Left renal pelvis (tissue), 4 donors: ENCODE results near the gene ZFAND2B. TPM values are rescaled to one million over a fixed set of nuclear protein-coding genes. Genes with fewer than 3 reads are reported as not detected.
"Not testable (repeated sequence)": the region's sequence is repeated elsewhere in the genome, so short reads cannot be mapped to it uniquely, and the experiment has no call there.

Source experiments
- DNase-seq, 4 donors: peaks; one replicate each; pipeline ENCODE4 v3.0.0-alpha.2; 2013; ENCODE audit warnings: low read depth in 4 of 4, low spot score in 3 of 4
- polyA plus RNA-seq, 4 donors: library from polyadenylated mRNA; unstranded; fragments of 120-200 nt; gene quantifications; one replicate each; pipeline ENCODE4 v1.2.1, GENCODE V29; 2013; ENCODE audit not compliant: insufficient read length in 4 of 4

The ZFAND2B gene
- polyA plus RNA-seq, 4 donors = 25.0 to 49.3 (median 35.7) TPM

GRCh38 chr2:219249203-219249980 is 42.8 kb downstream of the ZFAND2B start:
- DNase-seq = no peak

- DNase-seq = no peak
Measured at GRCh38 chr2:219250049-219250781, 43.6 kb downstream of the ZFAND2B start.

GRCh38 chr2:219251656-219252055 is 45.1 kb downstream of the ZFAND2B start:
- no peak for DNase-seq

DNA sequence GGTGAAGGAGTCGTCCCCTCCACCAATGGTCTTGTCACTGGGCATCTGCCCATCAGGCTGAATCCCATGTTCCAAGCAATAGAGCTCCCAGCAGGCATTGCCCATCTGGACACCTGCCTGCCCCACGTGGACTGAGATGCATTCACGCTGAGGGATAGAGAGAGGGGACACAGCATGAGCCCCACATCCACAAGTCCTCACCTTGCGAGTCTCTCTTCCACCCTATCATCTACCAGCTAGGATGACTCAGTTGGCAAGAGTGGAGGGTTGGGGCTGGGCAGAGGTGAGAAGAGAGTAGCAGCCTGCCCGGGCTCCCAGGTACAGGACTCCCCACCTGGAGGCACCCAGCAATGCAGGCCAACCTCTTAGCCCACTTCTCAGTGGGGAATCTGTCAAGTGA is 45.5 kb downstream of the ZFAND2B start:
- DNase-seq = no peak

DNA sequence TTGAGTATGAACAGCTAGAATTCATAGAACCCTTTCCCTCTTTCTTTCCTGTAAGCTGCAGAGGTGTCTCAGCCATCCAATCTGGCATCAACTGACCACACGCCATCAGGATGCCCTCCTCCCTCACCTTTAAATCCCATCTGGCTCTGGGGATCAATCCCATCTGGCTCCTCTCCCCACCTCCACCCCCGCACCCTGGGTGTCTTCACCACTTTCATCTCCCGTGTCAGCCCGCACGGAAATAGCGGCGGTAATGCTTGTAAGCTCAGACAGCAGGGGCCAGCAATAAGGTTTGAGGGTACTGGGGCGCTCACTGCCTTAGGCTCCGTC is 46.0 kb downstream of the ZFAND2B start:
- no peak for DNase-seq

DNA sequence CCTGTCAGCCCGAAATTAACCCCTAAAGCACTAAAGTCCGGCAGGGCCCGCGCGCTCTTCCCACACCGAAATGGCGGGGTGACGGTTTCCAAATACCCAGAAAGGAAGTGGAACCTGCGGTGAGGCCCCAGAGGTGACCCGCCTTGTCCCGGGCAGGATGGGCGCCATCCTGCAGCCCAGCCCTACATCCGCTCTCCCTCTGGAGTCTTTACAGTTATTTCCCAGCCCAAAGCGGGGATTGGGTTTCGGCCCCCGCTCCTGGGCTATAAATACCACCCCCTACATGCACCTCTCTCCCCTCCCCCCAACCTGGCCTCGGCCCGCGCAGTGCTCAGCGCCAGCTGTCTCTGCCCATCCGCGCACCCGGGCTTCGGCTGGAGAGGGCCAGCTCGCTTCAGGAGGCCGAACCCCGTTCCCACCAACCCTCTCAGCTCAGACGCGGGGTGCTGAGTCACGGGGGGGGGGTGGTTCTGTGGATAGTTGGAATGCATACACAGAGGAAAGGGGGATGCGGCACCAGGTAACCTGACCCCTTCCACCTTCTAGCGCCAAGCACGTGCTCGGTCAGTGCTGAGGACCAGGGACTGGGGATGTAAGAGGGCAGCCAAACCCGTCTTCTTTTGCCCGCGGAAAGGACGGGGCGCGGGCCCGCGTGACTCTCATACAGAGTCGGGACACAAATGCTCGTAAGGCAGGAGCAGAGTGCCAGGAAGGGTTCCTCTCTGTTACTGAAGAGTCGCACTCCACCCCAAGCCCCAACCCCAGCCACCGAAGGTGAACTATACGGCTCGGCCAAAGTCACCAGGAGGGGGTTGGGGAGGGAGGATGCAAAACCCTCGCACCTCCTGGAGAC is 46.5 kb downstream of the ZFAND2B start, which contains the start of gene TUBA4B:
TSS of gene TUBA4B (plus strand) at position 344 of the 853 bp plus-strand sequence. CDS start at position 509, 165 bp downstream.
- no peak for DNase-seq

DNA sequence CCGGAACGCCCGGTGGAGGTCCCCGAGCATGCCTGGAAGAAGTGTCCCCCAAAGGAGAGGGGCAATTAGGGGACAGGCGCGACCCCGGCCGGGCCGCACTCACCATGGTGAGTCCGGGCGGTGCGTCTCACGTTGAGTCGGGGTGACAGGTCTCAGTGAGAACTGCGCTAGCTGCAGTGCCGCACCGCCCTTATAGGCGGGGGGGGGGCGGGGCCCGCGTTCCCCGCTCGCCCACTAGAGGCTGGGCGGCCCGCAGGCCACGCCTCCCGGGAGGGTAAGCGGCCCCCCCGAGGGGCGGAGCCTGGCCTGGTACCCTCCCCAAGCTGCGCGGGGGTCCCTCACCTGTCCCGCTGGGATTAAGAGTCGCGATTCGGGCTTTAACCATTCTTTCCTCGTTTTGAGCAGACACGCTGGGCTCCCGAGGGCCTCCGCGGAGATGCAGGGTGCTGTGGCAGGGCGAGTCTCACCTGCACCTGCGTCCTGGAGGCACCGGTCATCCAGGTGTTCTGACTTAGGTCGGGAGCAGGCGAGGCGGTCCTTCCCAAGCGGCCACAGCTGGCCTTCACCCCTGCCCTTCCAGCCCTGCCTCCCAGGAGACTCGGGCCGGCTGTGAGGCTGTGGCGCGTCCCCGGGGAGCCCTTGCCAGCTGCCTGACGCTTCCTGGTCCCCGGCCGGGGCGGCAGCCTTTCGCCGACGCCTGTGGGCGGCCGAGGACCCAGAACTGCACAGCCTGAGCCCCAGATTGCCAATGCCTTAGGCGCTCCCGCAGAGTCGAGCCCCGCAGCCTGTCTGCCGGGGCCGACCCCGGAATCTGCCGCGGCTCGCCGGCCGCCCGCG is 47.4 kb downstream of the ZFAND2B start, which contains the start of gene TUBA4A:
TSS of gene TUBA4A (minus strand) at position 166 of the 837 bp plus-strand sequence. CDS start at position 106, 60 bp downstream.
- no peak for DNase-seq

DNA sequence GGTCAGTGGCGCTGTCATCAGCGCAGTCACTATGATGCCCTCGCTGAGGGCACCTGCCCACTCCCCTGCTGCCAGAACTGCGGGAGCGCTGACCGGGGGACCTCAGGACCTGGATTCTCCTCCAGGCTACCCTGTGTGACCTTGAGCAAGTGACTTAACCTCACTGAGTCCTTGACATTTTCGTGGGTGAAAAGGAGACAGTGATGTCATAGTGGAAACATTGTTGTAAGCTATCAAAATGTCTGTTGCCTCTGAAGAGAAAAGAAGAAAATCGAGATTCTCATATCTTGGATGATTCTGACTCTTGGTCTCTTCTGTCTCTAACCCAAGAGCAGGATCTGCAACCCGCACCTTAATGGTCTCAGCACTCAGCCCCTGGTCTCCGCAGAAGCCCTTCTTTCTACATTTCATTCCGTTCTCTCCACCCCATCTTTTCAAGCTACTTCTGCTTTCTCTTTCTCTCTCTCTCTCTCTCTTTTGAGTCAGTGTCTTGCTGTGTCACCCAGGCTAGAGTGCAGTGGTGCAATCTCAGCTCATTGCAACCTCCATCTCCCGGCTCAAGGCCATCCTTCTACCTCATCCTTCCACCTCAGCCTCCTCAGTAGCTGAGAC is 48.1 kb downstream of the ZFAND2B start:
- DNase-seq = no peak

- not testable (repeated sequence) for DNase-seq
Measured at GRCh38 chr2:219258942-219259341, 52.4 kb downstream of the ZFAND2B start.

Other genes with a start within 250 kb of the ZFAND2B start
- gene CDK5R2, start 247.1 kb upstream of the ZFAND2B start, polyA plus RNA-seq = under 1 TPM in 3 of 4 donors, not detected in 1; 0.08 to 0.14 (median 0.14) TPM
- under 1 TPM in 3 of 4 donors, not detected in 1; 0.11 to 0.46 (median 0.11) TPM for gene FEV, start 221.6 kb upstream of the ZFAND2B start, polyA plus RNA-seq
- gene CRYBA2, start 213.4 kb upstream of the ZFAND2B start, polyA plus RNA-seq = not detected
- gene CFAP65, start 165.3 kb upstream of the ZFAND2B start, polyA plus RNA-seq = under 1 TPM; 0.20 to 0.43 (median 0.27) TPM
- gene IHH, start 145.9 kb upstream of the ZFAND2B start, polyA plus RNA-seq = 1 to 10 TPM in 2 of 4 donors, under 1 TPM in 2; 0.12 to 2.5 (median 1.2) TPM
- gene NHEJ1, start 46.0 kb upstream of the ZFAND2B start, polyA plus RNA-seq = 10 to 100 TPM; 14.8 to 21.3 (median 18.7) TPM
- 10 to 100 TPM in 3 of 4 donors, 1 to 10 TPM in 1; 1.2 to 24.8 (median 16.7) TPM for gene SLC23A3, start 36.8 kb upstream of the ZFAND2B start, polyA plus RNA-seq
- 10 to 100 TPM; 39.5 to 69.2 (median 58.8) TPM for gene CNPPD1, start 29.9 kb upstream of the ZFAND2B start, polyA plus RNA-seq
- 100 to 1,000 TPM in 3 of 4 donors, 10 to 100 TPM in 1; 85.1 to 120 (median 111) TPM for gene RETREG2, start 28.5 kb upstream of the ZFAND2B start, polyA plus RNA-seq
- gene ABCB6, start 12.2 kb downstream of the ZFAND2B start, polyA plus RNA-seq = 10 to 100 TPM; 29.5 to 44.5 (median 37.1) TPM
- gene ATG9A, start 22.9 kb downstream of the ZFAND2B start, polyA plus RNA-seq = 10 to 100 TPM; 40.8 to 45.5 (median 44.2) TPM
- gene ANKZF1, start 23.0 kb downstream of the ZFAND2B start, polyA plus RNA-seq = 10 to 100 TPM; 28.0 to 76.6 (median 51.3) TPM
- 10 to 100 TPM; 12.1 to 26.1 (median 21.8) TPM for gene GLB1L, start 38.7 kb downstream of the ZFAND2B start, polyA plus RNA-seq
- 10 to 100 TPM; 29.0 to 43.3 (median 36.4) TPM for gene STK16, start 38.7 kb downstream of the ZFAND2B start, polyA plus RNA-seq
- under 1 TPM in 3 of 4 donors, not detected in 1; 0.46 to 0.69 (median 0.61) TPM for gene TUBA4B, start 46.5 kb downstream of the ZFAND2B start, polyA plus RNA-seq
- gene TUBA4A, start 47.1 kb downstream of the ZFAND2B start, polyA plus RNA-seq = 10 to 100 TPM in 3 of 4 donors, 1 to 10 TPM in 1; 3.4 to 53.8 (median 33.6) TPM
- 10 to 100 TPM; 52.1 to 80.6 (median 72.7) TPM for gene DNAJB2, start 72.6 kb downstream of the ZFAND2B start, polyA plus RNA-seq
- under 1 TPM; 0.09 to 0.53 (median 0.20) TPM for gene PTPRN, start 102.6 kb downstream of the ZFAND2B start, polyA plus RNA-seq
- not detected for gene RESP18, start 126.0 kb downstream of the ZFAND2B start, polyA plus RNA-seq
- 10 to 100 TPM; 44.7 to 82.9 (median 57.8) TPM for gene DNPEP, start 181.1 kb downstream of the ZFAND2B start, polyA plus RNA-seq
- 10 to 100 TPM in 2 of 4 donors, 1 to 10 TPM in 2; 5.5 to 10.4 (median 8.1) TPM for gene DES, start 211.6 kb downstream of the ZFAND2B start, polyA plus RNA-seq
- 10 to 100 TPM in 3 of 4 donors, 1 to 10 TPM in 1; 9.7 to 18.0 (median 12.5) TPM for gene SPEG, start 228.1 kb downstream of the ZFAND2B start, polyA plus RNA-seq